ENCODE data around the gene IL27RA. TPM values are rescaled to one million over a fixed set of nuclear protein-coding genes. Genes with fewer than 3 reads are reported as not detected.
A peak's percentile ranks its signal among the peaks of the same experiment; 100 is the strongest.

IL27RA gene
- total and polyA plus RNA-seq, 2 experiments from 2014 or later: 7.7 to 11.4 TPM

DNA sequence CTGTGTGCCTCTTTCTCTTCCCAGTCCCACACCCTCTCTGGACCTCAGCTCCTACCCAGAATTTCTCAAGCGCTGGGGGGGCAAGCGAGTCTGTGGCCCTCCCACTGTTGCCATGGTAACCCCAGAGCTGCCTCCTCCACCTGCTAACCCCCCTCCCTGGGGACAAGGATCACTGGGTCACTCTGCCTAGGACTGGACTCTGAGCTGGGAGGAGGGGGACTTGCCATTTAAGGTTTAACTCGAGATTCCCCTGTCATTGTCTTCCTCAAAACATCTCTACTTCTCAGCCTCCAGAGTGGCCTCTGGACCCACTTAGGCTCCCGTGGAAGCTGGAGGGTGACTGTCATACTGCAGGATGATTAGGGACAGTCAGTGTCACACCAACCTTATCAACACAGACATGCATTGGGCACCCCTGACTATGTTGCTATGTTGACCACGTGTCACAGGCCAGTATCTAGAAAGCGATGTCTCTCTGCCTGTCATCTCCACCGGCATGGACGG is 28.1 kb downstream of the IL27RA start (continued):
- TF ChIP-seq, protein P1, sequence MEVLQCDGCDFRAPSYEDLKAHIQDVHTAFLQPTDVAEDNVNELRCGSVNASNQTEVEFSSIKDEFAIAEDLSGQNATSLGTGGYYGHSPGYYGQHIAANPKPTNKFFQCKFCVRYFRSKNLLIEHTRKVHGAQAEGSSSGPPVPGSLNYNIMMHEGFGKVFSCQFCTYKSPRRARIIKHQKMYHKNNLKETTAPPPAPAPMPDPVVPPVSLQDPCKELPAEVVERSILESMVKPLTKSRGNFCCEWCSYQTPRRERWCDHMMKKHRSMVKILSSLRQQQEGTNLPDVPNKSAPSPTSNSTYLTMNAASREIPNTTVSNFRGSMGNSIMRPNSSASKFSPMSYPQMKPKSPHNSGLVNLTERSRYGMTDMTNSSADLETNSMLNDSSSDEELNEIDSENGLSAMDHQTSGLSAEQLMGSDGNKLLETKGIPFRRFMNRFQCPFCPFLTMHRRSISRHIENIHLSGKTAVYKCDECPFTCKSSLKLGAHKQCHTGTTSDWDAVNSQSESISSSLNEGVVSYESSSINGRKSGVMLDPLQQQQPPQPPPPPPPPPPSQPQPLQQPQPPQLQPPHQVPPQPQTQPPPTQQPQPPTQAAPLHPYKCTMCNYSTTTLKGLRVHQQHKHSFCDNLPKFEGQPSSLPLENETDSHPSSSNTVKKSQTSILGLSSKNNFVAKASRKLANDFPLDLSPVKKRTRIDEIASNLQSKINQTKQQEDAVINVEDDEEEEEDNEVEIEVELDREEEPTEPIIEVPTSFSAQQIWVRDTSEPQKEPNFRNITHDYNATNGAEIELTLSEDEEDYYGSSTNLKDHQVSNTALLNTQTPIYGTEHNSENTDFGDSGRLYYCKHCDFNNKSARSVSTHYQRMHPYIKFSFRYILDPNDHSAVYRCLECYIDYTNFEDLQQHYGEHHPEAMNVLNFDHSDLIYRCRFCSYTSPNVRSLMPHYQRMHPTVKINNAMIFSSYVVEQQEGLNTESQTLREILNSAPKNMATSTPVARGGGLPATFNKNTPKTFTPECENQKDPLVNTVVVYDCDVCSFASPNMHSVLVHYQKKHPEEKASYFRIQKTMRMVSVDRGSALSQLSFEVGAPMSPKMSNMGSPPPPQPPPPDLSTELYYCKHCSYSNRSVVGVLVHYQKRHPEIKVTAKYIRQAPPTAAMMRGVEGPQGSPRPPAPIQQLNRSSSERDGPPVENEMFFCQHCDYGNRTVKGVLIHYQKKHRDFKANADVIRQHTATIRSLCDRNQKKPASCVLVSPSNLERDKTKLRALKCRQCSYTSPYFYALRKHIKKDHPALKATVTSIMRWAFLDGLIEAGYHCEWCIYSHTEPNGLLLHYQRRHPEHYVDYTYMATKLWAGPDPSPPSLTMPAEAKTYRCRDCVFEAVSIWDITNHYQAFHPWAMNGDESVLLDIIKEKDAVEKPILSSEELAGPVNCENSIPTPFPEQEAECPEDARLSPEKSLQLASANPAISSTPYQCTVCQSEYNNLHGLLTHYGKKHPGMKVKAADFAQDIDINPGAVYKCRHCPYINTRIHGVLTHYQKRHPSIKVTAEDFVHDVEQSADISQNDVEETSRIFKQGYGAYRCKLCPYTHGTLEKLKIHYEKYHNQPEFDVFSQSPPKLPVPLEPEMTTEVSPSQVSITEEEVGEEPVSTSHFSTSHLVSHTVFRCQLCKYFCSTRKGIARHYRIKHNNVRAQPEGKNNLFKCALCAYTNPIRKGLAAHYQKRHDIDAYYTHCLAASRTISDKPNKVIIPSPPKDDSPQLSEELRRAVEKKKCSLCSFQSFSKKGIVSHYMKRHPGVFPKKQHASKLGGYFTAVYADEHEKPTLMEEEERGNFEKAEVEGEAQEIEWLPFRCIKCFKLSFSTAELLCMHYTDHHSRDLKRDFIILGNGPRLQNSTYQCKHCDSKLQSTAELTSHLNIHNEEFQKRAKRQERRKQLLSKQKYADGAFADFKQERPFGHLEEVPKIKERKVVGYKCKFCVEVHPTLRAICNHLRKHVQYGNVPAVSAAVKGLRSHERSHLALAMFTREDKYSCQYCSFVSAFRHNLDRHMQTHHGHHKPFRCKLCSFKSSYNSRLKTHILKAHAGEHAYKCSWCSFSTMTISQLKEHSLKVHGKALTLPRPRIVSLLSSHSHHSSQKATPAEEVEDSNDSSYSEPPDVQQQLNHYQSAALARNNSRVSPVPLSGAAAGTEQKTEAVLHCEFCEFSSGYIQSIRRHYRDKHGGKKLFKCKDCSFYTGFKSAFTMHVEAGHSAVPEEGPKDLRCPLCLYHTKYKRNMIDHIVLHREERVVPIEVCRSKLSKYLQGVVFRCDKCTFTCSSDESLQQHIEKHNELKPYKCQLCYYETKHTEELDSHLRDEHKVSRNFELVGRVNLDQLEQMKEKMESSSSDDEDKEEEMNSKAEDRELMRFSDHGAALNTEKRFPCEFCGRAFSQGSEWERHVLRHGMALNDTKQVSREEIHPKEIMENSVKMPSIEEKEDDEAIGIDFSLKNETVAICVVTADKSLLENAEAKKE (CRISPR knock-in tag; IDR thresholded peaks at IDR 0.05): no peak

DNA sequence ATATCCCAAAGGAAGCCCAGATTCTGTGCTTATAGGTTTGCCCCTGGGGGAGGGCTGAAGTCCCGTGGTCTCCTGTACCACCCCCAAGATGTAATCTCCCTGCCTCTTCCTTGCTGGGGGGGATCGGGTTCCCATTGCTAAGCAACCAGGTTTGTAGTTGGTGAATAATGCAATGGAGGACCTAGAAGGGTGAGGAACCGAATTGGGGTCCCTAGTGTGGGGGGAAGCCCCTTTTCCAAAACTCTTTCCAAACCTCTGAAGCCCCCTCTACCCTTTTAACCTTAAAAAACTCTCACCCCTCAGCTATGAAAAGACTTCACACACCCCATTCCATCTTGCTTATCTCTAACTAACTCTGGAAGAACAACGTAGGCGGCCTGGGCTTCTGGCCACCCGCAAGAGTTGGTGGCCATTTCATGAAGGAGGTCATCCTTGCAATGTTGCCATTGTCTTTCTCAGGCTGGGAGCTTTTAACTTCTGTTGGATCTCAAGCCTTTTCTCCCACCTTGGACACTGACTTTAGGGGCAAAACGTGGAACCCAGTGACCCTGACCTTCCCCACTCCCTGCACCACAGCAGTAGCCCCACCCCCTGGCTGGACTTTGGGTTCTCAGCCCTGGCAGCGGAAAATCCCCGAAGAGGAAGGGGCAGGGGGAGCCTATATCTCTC is 29.7 kb downstream of the IL27RA start:
- Histone ChIP-seq H4K20me1 (replicated peaks; ENCODE audit: insufficient read depth) (no peaks in the 10 kb centered on the region; the same call in 1 of the 2 replicates), H3K27ac (ENCODE audit: low read depth) (no peak overlapping the region), H3F3A (replicated peaks; ENCODE audit: low read depth) (no peaks in the 10 kb centered on the region; the same call in 1 of the 2 replicates), H3K36me3 (ENCODE audit: insufficient read depth) (no peaks in the 10 kb centered on the region), H3K27me3 (ENCODE audit: insufficient read depth) (peaks cover 25% of the 10 kb centered on the region), H3K79me2 (replicated peaks; ENCODE audit: insufficient read depth) (no peaks in the 10 kb centered on the region), H3K9me2 (ENCODE audit: insufficient read depth) (no peaks in the 10 kb centered on the region), H3K4me1 (ENCODE audit: insufficient read depth) (peaks cover 8% of the 10 kb centered on the region; the same call in 1 of the 2 replicates), H2AFZ (peak overlapping the region; percentile 66; the same call in 1 of the 2 replicates), H3K4me3 (no peak overlapping the region), H3K4me2 (no peak overlapping the region)
- Mint-ChIP-seq H3K4me3 (no peak overlapping the region), H3K27ac (no peak overlapping the region), H3K27me3 (ENCODE audit: insufficient read depth, low read depth, poor library complexity) (peaks cover 30% of the 10 kb centered on the region), H3K36me3 (ENCODE audit: low read depth) (no peaks in the 10 kb centered on the region), H3K9me3 (no peaks in the 10 kb centered on the region), H3K4me1 (peaks cover 14% of the 10 kb centered on the region)
- ATAC-seq (no peak), DNase-seq (ENCODE audit: low spot score) (no peak)
- no peak for TF ChIP-seq ZNF114 (CRISPR knock-in tag; IDR thresholded peaks at IDR 0.05)

Data from GM23338 (cell line).